Measurements from ENCODE around the gene AR. TPM values are rescaled to one million over a fixed set of nuclear protein-coding genes. Genes with fewer than 3 reads are reported as not detected.

Gene AR
- total RNA-seq, 1 donor from 2014 or later, result 1.1 TPM

GRCh38 chrX:67538383-67538782 is 5.4 kb upstream of the AR start:
- H3K9me3 Mint-ChIP-seq (ENCODE audit: low read depth), result peaks cover 4% of the 10 kb centered on the region

GRCh38 chrX:67544281-67545035 is 637 bp downstream of the AR start:
- Mint-ChIP-seq H3K4me1 (ENCODE audit: low read depth) (peaks cover 4% of the 10 kb centered on the region), H3K27me3 (peaks cover 54% of the 10 kb centered on the region), H3K36me3 (ENCODE audit: insufficient read depth) (no peaks in the 10 kb centered on the region), H3K4me3 (ENCODE audit: low read depth) (peak overlapping the region; percentile 69), H3K9me3 (ENCODE audit: low read depth) (peaks cover 4% of the 10 kb centered on the region), H3K27ac (no peak overlapping the region)
- no peak for DNase-seq (ENCODE audit: low spot score, unreplicated experiment)
- TF ChIP-seq CTCF (IDR thresholded peaks at IDR 0.05; ENCODE audit: unreplicated experiment), result no peak

More at GRCh38 chrX:67538383-67538782, 5.4 kb upstream of the AR start:
- no peak for DNase-seq (ENCODE audit: low spot score, unreplicated experiment)
- TF ChIP-seq CTCF (IDR thresholded peaks at IDR 0.05; ENCODE audit: unreplicated experiment), result no peak
- H3K36me3 Mint-ChIP-seq (ENCODE audit: insufficient read depth), result no peaks in the 10 kb centered on the region
- no peak overlapping the region for H3K4me3 Mint-ChIP-seq (ENCODE audit: low read depth)
- H3K27ac Mint-ChIP-seq, result no peak overlapping the region
- peaks cover 13% of the 10 kb centered on the region for H3K27me3 Mint-ChIP-seq
- H3K4me1 Mint-ChIP-seq (ENCODE audit: low read depth), result no peaks in the 10 kb centered on the region

GRCh38 chrX:67545036-67545821 is 1.4 kb downstream of the AR start:
- peaks cover 4% of the 10 kb centered on the region for H3K4me1 Mint-ChIP-seq (ENCODE audit: low read depth)
- H3K27me3 Mint-ChIP-seq, result peaks cover 59% of the 10 kb centered on the region
- H3K9me3 Mint-ChIP-seq (ENCODE audit: low read depth), result no peaks in the 10 kb centered on the region
- no peak for DNase-seq (ENCODE audit: low spot score, unreplicated experiment)
- no peak overlapping the region for H3K27ac Mint-ChIP-seq
- no peaks in the 10 kb centered on the region for H3K36me3 Mint-ChIP-seq (ENCODE audit: insufficient read depth)
- TF ChIP-seq CTCF (IDR thresholded peaks at IDR 0.05; ENCODE audit: unreplicated experiment), result no peak
- peak overlapping the region; percentile 69 for H3K4me3 Mint-ChIP-seq (ENCODE audit: low read depth)

GRCh38 chrX:67545893-67546495 is 2.2 kb downstream of the AR start:
- Mint-ChIP-seq H3K9me3 (ENCODE audit: low read depth) (no peaks in the 10 kb centered on the region), H3K27me3 (peaks cover 57% of the 10 kb centered on the region), H3K36me3 (ENCODE audit: insufficient read depth) (no peaks in the 10 kb centered on the region), H3K4me3 (ENCODE audit: low read depth) (peak overlapping the region; percentile 69), H3K4me1 (ENCODE audit: low read depth) (peaks cover 4% of the 10 kb centered on the region), H3K27ac (no peak overlapping the region)
- TF ChIP-seq CTCF (IDR thresholded peaks at IDR 0.05; ENCODE audit: unreplicated experiment), result no peak
- no peak for DNase-seq (ENCODE audit: low spot score, unreplicated experiment)

Measured in progenitor cell of endocrine pancreas (in vitro differentiated cells).